Coronary artery (tissue), 2 donors: Measurements from ENCODE around the gene TPTE2.

Experiments used
- DNase-seq: peaks from one replicate; pipeline ENCODE4 v3.0.0-alpha.2; 2017; ENCODE audit warnings: low spot score
- H3K27ac ChIP-seq, 2 donors: fragments of 200-600 bp; sonication (generic); one replicate each; pipeline ENCODE4 v1.5.1; 2016 to 2019
- H3K4me3 ChIP-seq: fragments of 200-600 bp; sonication (generic); 2 replicates; pipeline ENCODE4 v1.5.1; 2016; ENCODE audit warnings: mild to moderate bottlenecking, moderate library complexity
- TF ChIP-seq, protein P1 (sequence below): fragments of 200-600 bp; sonication (generic); IDR thresholded peaks from one replicate; pipeline ENCODE4 v1.5.1; 2019; ENCODE audit warnings: antibody characterized with exemption

TPTE2 gene

DNA sequence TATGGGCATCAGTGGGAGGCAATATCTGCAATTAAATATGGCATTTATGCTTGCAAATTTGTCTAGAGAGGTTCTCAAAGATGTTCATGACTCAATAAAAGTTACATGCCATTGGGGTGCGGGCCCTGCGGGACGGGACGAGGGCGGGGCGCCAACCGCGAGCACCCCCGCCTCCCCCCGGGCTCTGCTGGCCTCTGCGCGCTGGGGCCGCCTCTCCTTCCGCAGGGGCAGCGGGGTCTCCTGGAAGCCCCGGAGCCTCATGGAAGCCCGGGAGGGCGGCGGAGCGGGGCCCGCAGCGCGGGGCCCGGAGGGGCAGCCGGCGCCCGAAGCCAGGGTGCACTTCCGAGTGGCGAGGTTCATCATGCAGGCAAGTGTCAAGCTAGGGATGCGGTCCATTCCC is 179.2 kb downstream of the TPTE2 start:
- TF ChIP-seq, protein P1, sequence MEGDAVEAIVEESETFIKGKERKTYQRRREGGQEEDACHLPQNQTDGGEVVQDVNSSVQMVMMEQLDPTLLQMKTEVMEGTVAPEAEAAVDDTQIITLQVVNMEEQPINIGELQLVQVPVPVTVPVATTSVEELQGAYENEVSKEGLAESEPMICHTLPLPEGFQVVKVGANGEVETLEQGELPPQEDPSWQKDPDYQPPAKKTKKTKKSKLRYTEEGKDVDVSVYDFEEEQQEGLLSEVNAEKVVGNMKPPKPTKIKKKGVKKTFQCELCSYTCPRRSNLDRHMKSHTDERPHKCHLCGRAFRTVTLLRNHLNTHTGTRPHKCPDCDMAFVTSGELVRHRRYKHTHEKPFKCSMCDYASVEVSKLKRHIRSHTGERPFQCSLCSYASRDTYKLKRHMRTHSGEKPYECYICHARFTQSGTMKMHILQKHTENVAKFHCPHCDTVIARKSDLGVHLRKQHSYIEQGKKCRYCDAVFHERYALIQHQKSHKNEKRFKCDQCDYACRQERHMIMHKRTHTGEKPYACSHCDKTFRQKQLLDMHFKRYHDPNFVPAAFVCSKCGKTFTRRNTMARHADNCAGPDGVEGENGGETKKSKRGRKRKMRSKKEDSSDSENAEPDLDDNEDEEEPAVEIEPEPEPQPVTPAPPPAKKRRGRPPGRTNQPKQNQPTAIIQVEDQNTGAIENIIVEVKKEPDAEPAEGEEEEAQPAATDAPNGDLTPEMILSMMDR = no peak
- Histone ChIP-seq H3K27ac (no peak overlapping the region), H3K4me3 (no peak overlapping the region)
- no peak for DNase-seq
